ENCODE measurements around the gene ANKRD39. TPM values are rescaled to one million over a fixed set of nuclear protein-coding genes. Genes with fewer than 3 reads are reported as not detected.

Gene ANKRD39
- total and polyA plus RNA-seq, 2 of the 8 experiments (the other 6 are each of a cell fraction or from before 2014, with no cell fraction given), result 18.5 to 21.3 TPM

GRCh38 chr2:96846825-96847224 lies 11.0 kb downstream of the ANKRD39 start:
- ChIA-PET POLR2A (ENCODE audit: partially characterized antibody) (interaction anchor here (2.7 to 6.9 kb wide), 3 partner anchors 8 to 13 kb away, joined by 6 to 39 read pairs (median 9); partner anchors contain the start of gene ANKRD39), CTCF (ENCODE audit: partially characterized antibody) (interaction anchor here (0.7 to 2.2 kb wide), 3 partner anchors 10 to 104 kb away, joined by 3 to 6 read pairs (median 5); partner anchors contain the start of gene ANKRD39)
- no peak overlapping the region for H2BK15ac ChIP-seq (ENCODE audit: low read length)
- TF ChIP-seq POLR2AphosphoS5 (IDR thresholded peaks at IDR 0.05; ENCODE audit: low read depth, low read length) (no peak), RAD21 (IDR thresholded peaks at IDR 0.05 in 1 of 2, conservative IDR thresholded peaks at IDR 0.05 in 1 of 2; ENCODE audit: low read depth in 2 of 2, low read length in 2 of 2) (no peak), SIX5 (IDR thresholded peaks at IDR 0.05; ENCODE audit: low read depth, low read length) (no peak), EGR1 (IDR thresholded peaks at IDR 0.05; ENCODE audit: borderline replicate concordance, low read depth, low read length) (no peak), POU5F1 (IDR thresholded peaks at IDR 0.05; ENCODE audit: low read depth, low read length) (no peak), KDM4A (IDR thresholded peaks at IDR 0.05; ENCODE audit: low read depth, low read length, severe bottlenecking) (no peak), TCF12 (IDR thresholded peaks at IDR 0.05; ENCODE audit: low read depth, low read length) (no peak), CBX8 (IDR thresholded peaks at IDR 0.05; ENCODE audit: borderline replicate concordance, low read depth, low read length) (no peak), RFX5 (IDR thresholded peaks at IDR 0.05; ENCODE audit: borderline replicate concordance, low read depth, low read length) (no peak), GTF2F1 (IDR thresholded peaks at IDR 0.05; ENCODE audit: borderline replicate concordance, low read depth, low read length) (no peak), PHF8 (conservative IDR thresholded peaks at IDR 0.05; ENCODE audit: low read depth, low read length) (no peak)
- TF ChIP-seq, protein P1, sequence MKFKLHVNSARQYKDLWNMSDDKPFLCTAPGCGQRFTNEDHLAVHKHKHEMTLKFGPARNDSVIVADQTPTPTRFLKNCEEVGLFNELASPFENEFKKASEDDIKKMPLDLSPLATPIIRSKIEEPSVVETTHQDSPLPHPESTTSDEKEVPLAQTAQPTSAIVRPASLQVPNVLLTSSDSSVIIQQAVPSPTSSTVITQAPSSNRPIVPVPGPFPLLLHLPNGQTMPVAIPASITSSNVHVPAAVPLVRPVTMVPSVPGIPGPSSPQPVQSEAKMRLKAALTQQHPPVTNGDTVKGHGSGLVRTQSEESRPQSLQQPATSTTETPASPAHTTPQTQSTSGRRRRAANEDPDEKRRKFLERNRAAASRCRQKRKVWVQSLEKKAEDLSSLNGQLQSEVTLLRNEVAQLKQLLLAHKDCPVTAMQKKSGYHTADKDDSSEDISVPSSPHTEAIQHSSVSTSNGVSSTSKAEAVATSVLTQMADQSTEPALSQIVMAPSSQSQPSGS (IDR thresholded peaks at IDR 0.05; ENCODE audit: low read length), result no peak

More at GRCh38 chr2:96846825-96847224, 11.0 kb downstream of the ANKRD39 start:
- peaks cover 3 to 4% of the 10 kb centered on the region in 2 experiments for H4K20me1 ChIP-seq (replicated peaks in 1 of 2; ENCODE audit: control insufficient read depth in 1 of 2, insufficient read depth in 2 of 2, low read length in 2 of 2)
- no peak overlapping the region for H3K14ac ChIP-seq (ENCODE audit: insufficient read length)
- 97% methylated on average over 5 of the region's 5 CpGs; no CpG with 5 or more reads in 1 of the 2 experiments for WGBS, 2 experiments (ENCODE audit: extremely low coverage in 1 of 2, insufficient coverage in 1 of 2, insufficient read length in 1 of 2, insufficient replicate concordance in 2 of 2, low coverage in 1 of 2, low lambda C conversion rate in 2 of 2, missing lambda C conversion rate in 1 of 2)
- DNase-seq (ENCODE audit: low read depth in 1 of 2, low spot score in 2 of 2) (no peak), FAIRE-seq (no peak)
- no peak overlapping the region for H3K27ac ChIP-seq (ENCODE audit: low read depth, low read length)
- H3K18ac ChIP-seq (ENCODE audit: extremely low read depth, low read length), result no peak overlapping the region
- no peak overlapping the region for H3K4me2 ChIP-seq (ENCODE audit: insufficient read depth in 1 of 2, low read depth in 2 of 2, low read length in 2 of 2)
- no peak overlapping the region for H3K4ac ChIP-seq (replicated peaks; ENCODE audit: insufficient read length, low read depth, low read length)
- H3K79me2 ChIP-seq (ENCODE audit: control insufficient read depth in 1 of 2, insufficient read depth in 2 of 2, low read length in 2 of 2), result no peaks in the 10 kb centered on the region
- no peak overlapping the region for H3K9ac ChIP-seq (replicated peaks in 1 of 4; ENCODE audit: extremely low read depth in 1 of 4, low read depth in 3 of 4, low read length in 3 of 4)
- no peak overlapping the region for H4K91ac ChIP-seq (replicated peaks; ENCODE audit: insufficient read length, low read length)
- no peak overlapping the region for H3K56ac ChIP-seq (replicated peaks; ENCODE audit: insufficient read length, low read depth, low read length)
- H2AFZ ChIP-seq (ENCODE audit: low read length), result no peak overlapping the region
- H4K8ac ChIP-seq (ENCODE audit: extremely low read depth, insufficient read depth, low read length), result no peak overlapping the region
- no peak overlapping the region for H2BK20ac ChIP-seq (ENCODE audit: low read length)
- peaks cover 2 to 34% (median 9%) of the 10 kb centered on the region in 4 experiments; a peak in 5 of 8 replicates for H3K36me3 ChIP-seq (ENCODE audit: control insufficient read depth in 2 of 4, insufficient read depth in 4 of 4, low read length in 3 of 4)
- H2AK5ac ChIP-seq (ENCODE audit: low read depth, low read length), result no peak overlapping the region
- no peaks in the 10 kb centered on the region for H3K9me3 ChIP-seq (ENCODE audit: insufficient read depth in 2 of 2, low read depth in 1 of 2, low read length in 1 of 2)
- no peaks in the 10 kb centered on the region for H3K23me2 ChIP-seq (ENCODE audit: low read depth, low read length)
- 0 out of 2 replicates have a peak, but pooled peaks cover 4% of the 10 kb centered on the region for H3K79me1 ChIP-seq (ENCODE audit: low read depth, low read length)
- no peak overlapping the region for H2BK5ac ChIP-seq (ENCODE audit: low read depth, low read length)
- no peak overlapping the region for H3K23ac ChIP-seq (ENCODE audit: insufficient read length)
- no peak overlapping the region for H4K5ac ChIP-seq (ENCODE audit: insufficient read length, low read depth, low read length)
- H2BK120ac ChIP-seq (replicated peaks; ENCODE audit: low read depth, low read length), result no peak overlapping the region
- H3K27me3 ChIP-seq (replicated peaks in 1 of 4; ENCODE audit: control insufficient read depth in 3 of 4, extremely low read depth in 1 of 4, insufficient read depth in 3 of 4, low read length in 3 of 4), result no peaks in the 10 kb centered on the region
- no peak overlapping the region for H2BK12ac ChIP-seq (ENCODE audit: low read depth, low read length)
- H3K4me3 ChIP-seq (ENCODE audit: extremely low read depth in 1 of 4, insufficient read depth in 2 of 4, low read depth in 3 of 4, low read length in 4 of 4), result no peak overlapping the region
- no peaks in the 10 kb centered on the region for H3K4me1 ChIP-seq (replicated peaks in 1 of 4; ENCODE audit: control insufficient read depth in 3 of 4, insufficient read depth in 4 of 4, low read length in 3 of 4)

Data from H1 (cell line).